GM23338 (cell line): ENCODE data around the gene AOAH. TPM values are rescaled to one million over a fixed set of nuclear protein-coding genes. Genes with fewer than 3 reads are reported as not detected.
A peak's percentile ranks its signal among the peaks of the same experiment; 100 is the strongest.

Experiments used
- ATAC-seq: fragments of 200-7000 bp; cut with Tn5 transposase; 3 replicates; pipeline ENCODE4 v1.9.1; 2020
- DNase-seq: peaks from one replicate; pipeline ENCODE4 v3.0.0-alpha.2; 2015; ENCODE audit warnings: low spot score
- H2AFZ ChIP-seq: fragments of 200-600 bp; sonication (generic); 2 replicates; pipeline ENCODE4 v1.8.0; 2016; ENCODE audit warnings: antibody characterized with exemption, mild to moderate bottlenecking, moderate library complexity
- H3F3A ChIP-seq: fragments of 200-600 bp; sonication (generic); replicated peaks from 2 replicates; pipeline ENCODE4 v1.8.0; 2017; ENCODE audit warnings: antibody characterized with exemption, mixed run types, low read depth
- H3K27ac ChIP-seq: fragments of 200-600 bp; sonication (generic); 2 replicates; pipeline ENCODE4 v1.6.1; 2016; ENCODE audit warnings: low read depth
- H3K27me3 ChIP-seq: fragments of 200-600 bp; sonication (generic); 2 replicates; pipeline ENCODE4 v1.8.0; 2016; ENCODE audit warnings: mild to moderate bottlenecking, mixed run types, moderate library complexity; ENCODE audit not compliant: insufficient read depth
- H3K36me3 ChIP-seq: fragments of 200-600 bp; sonication (generic); 2 replicates; pipeline ENCODE4 v1.8.0; 2016; ENCODE audit warnings: mild to moderate bottlenecking; ENCODE audit not compliant: insufficient read depth
- H3K4me1 ChIP-seq: fragments of 200-600 bp; sonication (generic); 2 replicates; pipeline ENCODE4 v1.8.0; 2016; ENCODE audit warnings: mild to moderate bottlenecking, moderate library complexity; ENCODE audit not compliant: insufficient read depth
- H3K4me2 ChIP-seq: fragments of 200-600 bp; sonication (generic); 2 replicates; pipeline ENCODE4 v1.7.1; 2017; ENCODE audit warnings: mixed run types
- H3K4me3 ChIP-seq: fragments of 200-600 bp; sonication (generic); 2 replicates; pipeline ENCODE4 v1.6.1; 2016; ENCODE audit warnings: mixed run types
- H3K79me2 ChIP-seq: fragments of 200-600 bp; sonication (generic); replicated peaks from 2 replicates; pipeline ENCODE4 v1.8.0; 2017; ENCODE audit warnings: mild to moderate bottlenecking; ENCODE audit not compliant: insufficient read depth
- H3K9me2 ChIP-seq: fragments of 200-600 bp; sonication (generic); 2 replicates; pipeline ENCODE4 v1.8.0; 2017; ENCODE audit not compliant: insufficient read depth
- H4K20me1 ChIP-seq: fragments of 200-600 bp; sonication (generic); replicated peaks from 2 replicates; pipeline ENCODE4 v1.8.0; 2017; ENCODE audit warnings: mild to moderate bottlenecking; ENCODE audit not compliant: insufficient read depth
- H3K27ac Mint-ChIP-seq: 2 replicates; pipeline ENCODE4 v1.8.0; 2020; ENCODE audit warnings: inconsistent platforms, mild to moderate bottlenecking, moderate library complexity, mixed read lengths
- H3K27me3 Mint-ChIP-seq: 3 replicates; pipeline ENCODE4 v1.8.0; 2022; ENCODE audit warnings: low read depth, mild to moderate bottlenecking, moderate library complexity, mixed read lengths, inconsistent platforms; ENCODE audit not compliant: insufficient read depth, poor library complexity
- H3K36me3 Mint-ChIP-seq: 3 replicates; pipeline ENCODE4 v1.8.0; 2021; ENCODE audit warnings: low read depth, mild to moderate bottlenecking, inconsistent platforms, moderate library complexity, mixed read lengths
- H3K4me1 Mint-ChIP-seq: 3 replicates; pipeline ENCODE4 v1.8.0; 2020; ENCODE audit warnings: mild to moderate bottlenecking, inconsistent platforms, mixed read lengths
- H3K4me3 Mint-ChIP-seq: 3 replicates; pipeline ENCODE4 v1.8.0; 2021; ENCODE audit warnings: moderate library complexity, mild to moderate bottlenecking, inconsistent platforms, mixed read lengths
- H3K9me3 Mint-ChIP-seq: 3 replicates; pipeline ENCODE4 v1.8.0; 2020; ENCODE audit warnings: moderate library complexity, mild to moderate bottlenecking, inconsistent platforms, mixed read lengths
- CREB1 ChIP-seq: fragments of 250-450 bp; sonication (Bioruptor Pico); IDR thresholded peaks from 2 replicates; pipeline ENCODE4 v1.5.0; 2020; ENCODE audit warnings: low read depth, mild to moderate bottlenecking, moderate library complexity
- CTCF ChIP-seq, 2 experiments: fragments of 200-600 bp in 1 of 2; sonication (generic) in 1 of 2; conservative IDR thresholded peaks; 2 replicates each; pipeline versions ENCODE4 v1.5.1 to v1.6.1; 2016 to 2017; ENCODE audit warnings: antibody characterized with exemption in 2 of 2, low read depth in 2 of 2, mild to moderate bottlenecking in 2 of 2, moderate library complexity in 1 of 2
- EZH2 ChIP-seq: fragments of 200-600 bp; sonication (generic); IDR thresholded peaks from one replicate; pipeline ENCODE4 v1.8.0; 2017; ENCODE audit warnings: antibody characterized with exemption, mild to moderate bottlenecking, low read depth; ENCODE audit not compliant: unreplicated experiment
- EZH2phosphoT487 ChIP-seq: fragments of 200-600 bp; sonication (generic); IDR thresholded peaks from one replicate; pipeline ENCODE4 v1.8.1; 2018; ENCODE audit warnings: antibody characterized with exemption; ENCODE audit not compliant: unreplicated experiment
- JUNB ChIP-seq: IDR thresholded peaks from one replicate; pipeline ENCODE4 v1.6.1; 2016; ENCODE audit warnings: antibody characterized with exemption; ENCODE audit not compliant: unreplicated experiment
- REST ChIP-seq: IDR thresholded peaks from one replicate; pipeline ENCODE4 v1.6.1; 2018; ENCODE audit warnings: antibody characterized with exemption; ENCODE audit not compliant: unreplicated experiment
- STAT1 ChIP-seq: IDR thresholded peaks from one replicate; pipeline ENCODE4 v1.6.1; 2016; ENCODE audit warnings: antibody characterized with exemption; ENCODE audit not compliant: unreplicated experiment
- ZNF114 ChIP-seq: fragments of 250-450 bp; sonication (Bioruptor Pico); IDR thresholded peaks from 2 replicates; pipeline ENCODE4 v1.5.0; 2020; ENCODE audit warnings: mild to moderate bottlenecking, moderate library complexity
- ZNF462 ChIP-seq: fragments of 250-450 bp; sonication (Bioruptor Pico); IDR thresholded peaks from 2 replicates; pipeline ENCODE4 v1.5.0; 2020; ENCODE audit warnings: mild to moderate bottlenecking, moderate library complexity
- polyA plus RNA-seq: library from polyadenylated mRNA; unstranded; fragments of >200 nt; fragmentation: Nextera tagmentation; extraction: Ambion mirVana; gene quantifications from 2 replicates; pipeline ENCODE4 v1.2.1, GENCODE V29; 2016
- total RNA-seq: library from RNA; depleted of rRNA; stranded (reverse); fragments of >200 nt; shearing (Covaris generic); gene quantifications from 2 replicates; pipeline ENCODE4 v1.2.3, GENCODE V29; 2014
- TF ChIP-seq, protein P1 (sequence below): IDR thresholded peaks from 2 replicates; pipeline ENCODE4 v1.6.1; 2016; ENCODE audit warnings: antibody characterized with exemption

Gene AOAH
- total and polyA plus RNA-seq, 2 experiments from 2014 or later, result not detected

- no peak overlapping the region for H2AFZ ChIP-seq
- Mint-ChIP-seq H3K4me3 (no peak overlapping the region), H3K4me1 (peaks cover 26% of the 10 kb centered on the region), H3K36me3 (peaks cover 2% of the 10 kb centered on the region; the same call in 1 of the 3 replicates), H3K27me3 (peaks cover 5% of the 10 kb centered on the region), H3K9me3 (no peaks in the 10 kb centered on the region), H3K27ac (no peak overlapping the region)
- H3K79me2 ChIP-seq, result no peaks in the 10 kb centered on the region
- no peak for ATAC-seq
- peaks cover 18% of the 10 kb centered on the region for H3K4me1 ChIP-seq
- H3K36me3 ChIP-seq, result no peaks in the 10 kb centered on the region
- H3K27ac ChIP-seq, result no peak overlapping the region
- no peaks in the 10 kb centered on the region for H4K20me1 ChIP-seq
- no peaks in the 10 kb centered on the region for H3K27me3 ChIP-seq
- no peaks in the 10 kb centered on the region for H3F3A ChIP-seq
- no peak for DNase-seq
- H3K9me2 ChIP-seq, result peaks cover 14% of the 10 kb centered on the region; the same call in 1 of the 2 replicates
- peak overlapping the region; percentile 58; the same call in 1 of the 2 replicates for H3K4me2 ChIP-seq
- H3K4me3 ChIP-seq, result no peak overlapping the region
- no peak for TF ChIP-seq CTCF (conservative IDR thresholded peaks at IDR 0.05; ENCODE audit: low read depth in 2 of 2)
- no peak for TF ChIP-seq CREB1 (CRISPR knock-in tag)
- TF ChIP-seq EZH2, result no peak
- TF ChIP-seq, protein P1, sequence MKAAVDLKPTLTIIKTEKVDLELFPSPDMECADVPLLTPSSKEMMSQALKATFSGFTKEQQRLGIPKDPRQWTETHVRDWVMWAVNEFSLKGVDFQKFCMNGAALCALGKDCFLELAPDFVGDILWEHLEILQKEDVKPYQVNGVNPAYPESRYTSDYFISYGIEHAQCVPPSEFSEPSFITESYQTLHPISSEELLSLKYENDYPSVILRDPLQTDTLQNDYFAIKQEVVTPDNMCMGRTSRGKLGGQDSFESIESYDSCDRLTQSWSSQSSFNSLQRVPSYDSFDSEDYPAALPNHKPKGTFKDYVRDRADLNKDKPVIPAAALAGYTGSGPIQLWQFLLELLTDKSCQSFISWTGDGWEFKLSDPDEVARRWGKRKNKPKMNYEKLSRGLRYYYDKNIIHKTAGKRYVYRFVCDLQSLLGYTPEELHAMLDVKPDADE, result no peak
- no peak for TF ChIP-seq STAT1
- TF ChIP-seq ZNF114, result no peak
- TF ChIP-seq JUNB, result no peak
- TF ChIP-seq REST, result no peak
- TF ChIP-seq EZH2phosphoT487, result no peak
- no peak for TF ChIP-seq ZNF462 (CRISPR knock-in tag)
Measured at GRCh38 chr7:36761835-36762234, 37.5 kb upstream of the AOAH start.
